Ascending aorta (tissue), 2 donors: ENCODE results near the gene CMTR1. TPM values are rescaled to one million over a fixed set of nuclear protein-coding genes. Genes with fewer than 3 reads are reported as not detected.

Source experiments
- DNase-seq, 2 donors: peaks; one replicate each; pipeline ENCODE4 v3.0.0-alpha.2; 2019; ENCODE audit warnings: low spot score in 2 of 2
- H3K27ac ChIP-seq, 2 donors: fragments of 200-600 bp; sonication (generic); one replicate each; pipeline ENCODE4 v1.5.1; 2016 to 2017; ENCODE audit warnings: mild to moderate bottlenecking in 1 of 2
- H3K27me3 ChIP-seq: fragments of 200-600 bp; sonication (generic); one replicate; pipeline ENCODE4 v1.5.1; 2017
- H3K36me3 ChIP-seq, 2 donors: fragments of 200-600 bp; sonication (generic); one replicate each; pipeline ENCODE4 v1.5.1; 2016
- H3K4me1 ChIP-seq, 2 donors: fragments of 200-600 bp; sonication (generic); one replicate each; pipeline ENCODE4 v1.5.1; 2016 to 2017; ENCODE audit warnings: mild to moderate bottlenecking in 1 of 2
- H3K4me3 ChIP-seq, 2 donors: fragments of 200-600 bp; sonication (generic); one replicate each; pipeline ENCODE4 v1.5.1; 2016 to 2017; ENCODE audit warnings: mild to moderate bottlenecking in 1 of 2
- H3K9me3 ChIP-seq, 2 donors: fragments of 200-600 bp; sonication (generic); one replicate each; pipeline ENCODE4 v1.5.1; 2016
- CTCF ChIP-seq, 3 experiments: fragments of 200-600 bp in 2 of 3; fragments of 450-650 bp in 1 of 3; sonication (generic) in 2 of 3; IDR thresholded peaks; one replicate each; pipeline ENCODE4 v1.5.1; 2016 to 2019; ENCODE audit warnings: antibody characterized with exemption in 3 of 3, mild to moderate bottlenecking in 1 of 3, moderate library complexity in 1 of 3
- intact Hi-C: fragments of 100-400 bp; cut with DNase I; formaldehyde crosslinking; loops from one replicate; pipeline ENCODE4 v1.15.1; 2023
- total RNA-seq: library from RNA; depleted of rRNA; stranded (reverse); fragments of >200 nt; gene quantifications from one replicate; pipeline ENCODE4 v1.1.0, GENCODE V29; 2016

Gene CMTR1
- total RNA-seq, 1 donor from 2014 or later = 24.5 TPM

GRCh38 chr6:37459981-37460800, 27.2 kb downstream of the CMTR1 start:
- DNase-seq = no peak
- no peaks in the 10 kb centered on the region for H3K9me3 ChIP-seq
- intact Hi-C loops = no loop called here

GRCh38 chr6:37460805-37461204, 27.8 kb downstream of the CMTR1 start:
- intact Hi-C loops = no loop called here
- Histone ChIP-seq H3K36me3 (peaks cover 45 to 64% of the 10 kb centered on the region in 2 donors), H3K4me1 (no peaks in the 10 kb centered on the region), H3K9me3 (no peaks in the 10 kb centered on the region), H3K27me3 (no peaks in the 10 kb centered on the region), H3K27ac (no peak overlapping the region), H3K4me3 (no peak overlapping the region)
- no peak for DNase-seq
- TF ChIP-seq CTCF (IDR thresholded peaks at IDR 0.05) = no peak

More at GRCh38 chr6:37459981-37460800, 27.2 kb downstream of the CMTR1 start:
- no peak overlapping the region for H3K27ac ChIP-seq
- H3K4me1 ChIP-seq = no peaks in the 10 kb centered on the region
- H3K36me3 ChIP-seq = peaks cover 48 to 70% of the 10 kb centered on the region in 2 donors
- no peak overlapping the region for H3K4me3 ChIP-seq
- no peaks in the 10 kb centered on the region for H3K27me3 ChIP-seq
- no peak for TF ChIP-seq CTCF (IDR thresholded peaks at IDR 0.05)

DNA sequence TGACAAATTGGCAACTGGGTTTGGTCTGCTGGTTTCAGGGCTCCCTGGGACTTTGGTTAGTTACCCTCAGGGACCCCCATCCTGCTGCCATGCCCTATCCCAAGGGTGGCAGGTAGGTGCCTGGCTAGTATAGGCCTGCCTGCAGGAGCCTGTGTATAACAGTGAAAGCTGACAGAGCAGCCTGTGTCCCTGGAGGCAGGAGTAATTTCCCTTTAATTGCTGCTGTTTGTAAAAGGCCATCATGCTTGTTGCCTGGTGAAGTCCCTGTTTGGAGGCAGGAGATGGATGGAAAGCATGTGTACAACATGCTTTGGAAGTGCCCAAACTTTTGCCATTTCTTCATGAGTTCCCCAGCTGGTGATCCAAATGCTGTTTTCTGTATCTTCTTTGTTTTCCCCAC, 30.1 kb downstream of the CMTR1 start:
- intact Hi-C loops = no loop called here
- Histone ChIP-seq H3K4me3 (no peak overlapping the region), H3K27ac (no peak overlapping the region), H3K9me3 (peaks cover 0 to 12% of the 10 kb centered on the region in 2 donors), H3K36me3 (peaks cover 45 to 79% of the 10 kb centered on the region in 2 donors), H3K27me3 (no peaks in the 10 kb centered on the region), H3K4me1 (no peaks in the 10 kb centered on the region)
- no peak for DNase-seq
- no peak for TF ChIP-seq CTCF (IDR thresholded peaks at IDR 0.05)

GRCh38 chr6:37467718-37468117, 34.7 kb downstream of the CMTR1 start:
- intact Hi-C loops = no loop called here
- Histone ChIP-seq H3K9me3 (peaks cover 0 to 12% of the 10 kb centered on the region in 2 donors), H3K27ac (no peak overlapping the region), H3K4me1 (no peaks in the 10 kb centered on the region), H3K36me3 (peaks cover 18 to 63% of the 10 kb centered on the region in 2 donors), H3K4me3 (no peak overlapping the region), H3K27me3 (no peaks in the 10 kb centered on the region)
- no peak for TF ChIP-seq CTCF (IDR thresholded peaks at IDR 0.05)
- DNase-seq = no peak

GRCh38 chr6:37473364-37474095, 40.5 kb downstream of the CMTR1 start:
- DNase-seq = peak in 1 of 2 donors; percentile 60
- H3K27me3 ChIP-seq = no peaks in the 10 kb centered on the region
- no peaks in the 10 kb centered on the region for H3K4me1 ChIP-seq
- TF ChIP-seq CTCF (IDR thresholded peaks at IDR 0.05) = no peak
- H3K27ac ChIP-seq = no peak overlapping the region
- no peaks in the 10 kb centered on the region for H3K9me3 ChIP-seq
- H3K4me3 ChIP-seq = no peak overlapping the region
- H3K36me3 ChIP-seq = peaks cover 45 to 80% of the 10 kb centered on the region in 2 donors
- intact Hi-C loops = no loop called here
